ENCODE measurements around the gene FAM120B.

Gene FAM120B

DNA sequence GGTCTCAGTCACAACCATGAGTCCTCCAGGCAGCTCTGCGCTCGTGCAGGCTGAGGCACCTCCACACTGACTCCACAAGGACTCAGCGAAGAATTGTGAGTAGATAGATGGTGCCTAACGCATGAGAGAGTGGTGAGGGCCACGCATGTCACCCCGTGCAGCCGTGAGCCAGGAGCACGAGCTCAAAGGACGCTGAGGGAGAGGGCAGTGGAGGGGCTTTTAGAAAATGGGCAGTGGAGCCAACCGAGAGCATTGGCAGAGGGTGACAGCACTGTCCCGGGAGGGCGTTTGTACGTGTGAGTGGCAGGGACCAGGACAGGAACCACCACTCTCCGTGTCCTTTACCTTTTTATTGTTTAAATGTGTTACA lies 141.0 kb downstream of the FAM120B start:
- no peaks in the 10 kb centered on the region for H3K36me3 Mint-ChIP-seq (ENCODE audit: low read depth)
- H3K4me1 Mint-ChIP-seq (ENCODE audit: low read depth): no peaks in the 10 kb centered on the region
- no peak for DNase-seq (ENCODE audit: low spot score)
- no peaks in the 10 kb centered on the region for H3K9me3 Mint-ChIP-seq
- no peaks in the 10 kb centered on the region for H3K27me3 Mint-ChIP-seq (ENCODE audit: low read depth)
- H3K4me3 Mint-ChIP-seq: no peak overlapping the region
- H3K27ac Mint-ChIP-seq: no peak overlapping the region

GRCh38 chr6:170448317-170448716 lies 141.8 kb downstream of the FAM120B start:
- Mint-ChIP-seq H3K27ac (no peak overlapping the region), H3K4me3 (no peak overlapping the region), H3K9me3 (no peaks in the 10 kb centered on the region), H3K27me3 (ENCODE audit: low read depth) (no peaks in the 10 kb centered on the region), H3K36me3 (ENCODE audit: low read depth) (no peaks in the 10 kb centered on the region), H3K4me1 (ENCODE audit: low read depth) (no peaks in the 10 kb centered on the region)
- DNase-seq (ENCODE audit: low spot score): no peak

GRCh38 chr6:170448751-170449630 lies 142.4 kb downstream of the FAM120B start:
- Mint-ChIP-seq H3K27ac (no peak overlapping the region), H3K36me3 (ENCODE audit: low read depth) (no peaks in the 10 kb centered on the region), H3K4me3 (no peak overlapping the region), H3K4me1 (ENCODE audit: low read depth) (no peaks in the 10 kb centered on the region), H3K27me3 (ENCODE audit: low read depth) (no peaks in the 10 kb centered on the region), H3K9me3 (no peaks in the 10 kb centered on the region)
- no peak for DNase-seq (ENCODE audit: low spot score)

GRCh38 chr6:170449835-170450753 lies 143.5 kb downstream of the FAM120B start:
- no peaks in the 10 kb centered on the region for H3K27me3 Mint-ChIP-seq (ENCODE audit: low read depth)
- H3K4me1 Mint-ChIP-seq (ENCODE audit: low read depth): peaks cover 3% of the 10 kb centered on the region
- H3K36me3 Mint-ChIP-seq (ENCODE audit: low read depth): no peaks in the 10 kb centered on the region
- no peak for DNase-seq (ENCODE audit: low spot score)
- no peak overlapping the region for H3K27ac Mint-ChIP-seq
- no peak overlapping the region for H3K4me3 Mint-ChIP-seq
- H3K9me3 Mint-ChIP-seq: no peaks in the 10 kb centered on the region

DNA sequence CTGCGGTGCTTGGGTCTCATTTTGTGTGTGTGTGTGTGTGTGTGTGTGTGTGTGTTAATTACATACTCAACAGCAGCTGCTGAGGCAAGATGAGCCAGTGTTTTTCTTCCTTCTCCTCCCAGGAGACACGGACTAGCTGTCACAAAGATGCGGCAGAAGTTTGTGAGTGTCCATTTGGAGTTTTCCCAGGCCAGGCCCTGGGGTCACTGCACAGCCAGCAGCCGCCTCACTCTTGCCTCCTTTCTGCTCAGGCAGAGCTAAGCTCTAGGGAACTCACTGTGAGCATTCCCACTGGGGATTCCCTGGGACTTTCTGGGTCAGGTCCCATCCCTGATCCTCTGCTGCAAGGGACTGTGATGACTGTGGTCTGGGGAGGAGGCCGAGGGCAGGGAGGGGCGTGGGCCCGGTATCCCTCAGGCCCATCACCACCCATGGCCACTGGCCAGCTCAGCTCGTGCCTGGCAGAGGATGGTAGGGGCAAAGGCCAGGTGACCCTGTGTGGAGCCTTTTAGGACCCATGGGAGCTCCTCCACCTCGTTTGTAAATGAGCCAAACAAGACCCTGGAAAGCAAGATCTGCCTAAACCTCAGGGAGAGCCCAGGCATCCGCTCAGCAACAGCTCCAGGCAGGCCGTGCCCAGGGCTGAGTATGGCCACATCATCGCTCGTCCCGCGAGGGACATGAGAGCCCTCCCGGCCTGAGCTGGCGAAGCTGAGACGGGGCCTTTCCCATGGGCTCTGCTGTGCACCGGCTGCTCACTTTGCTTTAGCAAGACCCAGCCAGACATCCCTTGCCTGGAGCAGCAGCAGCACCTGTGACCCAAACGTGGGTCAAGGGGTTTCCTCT lies 144.6 kb downstream of the FAM120B start:
- no peaks in the 10 kb centered on the region for H3K27me3 Mint-ChIP-seq (ENCODE audit: low read depth)
- H3K4me1 Mint-ChIP-seq (ENCODE audit: low read depth): peaks cover 3% of the 10 kb centered on the region
- H3K9me3 Mint-ChIP-seq: no peaks in the 10 kb centered on the region
- H3K4me3 Mint-ChIP-seq: no peak overlapping the region
- H3K27ac Mint-ChIP-seq: no peak overlapping the region
- no peaks in the 10 kb centered on the region for H3K36me3 Mint-ChIP-seq (ENCODE audit: low read depth)
- no peak for DNase-seq (ENCODE audit: low spot score)

- Mint-ChIP-seq H3K27ac (no peak overlapping the region), H3K4me3 (no peak overlapping the region)
Measured at GRCh38 chr6:170451762-170452651, 145.4 kb downstream of the FAM120B start.

GRCh38 chr6:170452767-170453545 lies 146.4 kb downstream of the FAM120B start:
- Mint-ChIP-seq H3K4me3 (no peak overlapping the region), H3K4me1 (ENCODE audit: low read depth) (peaks cover 3% of the 10 kb centered on the region), H3K9me3 (no peaks in the 10 kb centered on the region), H3K27ac (no peak overlapping the region), H3K27me3 (ENCODE audit: low read depth) (no peaks in the 10 kb centered on the region), H3K36me3 (ENCODE audit: low read depth) (no peaks in the 10 kb centered on the region)
- no peak for DNase-seq (ENCODE audit: low spot score)

More at GRCh38 chr6:170451762-170452651, 145.4 kb downstream of the FAM120B start:
- Mint-ChIP-seq H3K36me3 (ENCODE audit: low read depth) (no peaks in the 10 kb centered on the region), H3K9me3 (no peaks in the 10 kb centered on the region), H3K4me1 (ENCODE audit: low read depth) (peaks cover 3% of the 10 kb centered on the region), H3K27me3 (ENCODE audit: low read depth) (no peaks in the 10 kb centered on the region)
- DNase-seq (ENCODE audit: low spot score): no peak

- Mint-ChIP-seq H3K27ac (no peak overlapping the region), H3K4me1 (ENCODE audit: low read depth) (peaks cover 3% of the 10 kb centered on the region), H3K9me3 (no peaks in the 10 kb centered on the region), H3K4me3 (no peak overlapping the region), H3K36me3 (ENCODE audit: low read depth) (no peaks in the 10 kb centered on the region), H3K27me3 (ENCODE audit: low read depth) (no peaks in the 10 kb centered on the region)
- no peak for DNase-seq (ENCODE audit: low spot score)
Measured at GRCh38 chr6:170453586-170454511, 147.3 kb downstream of the FAM120B start.

DNA sequence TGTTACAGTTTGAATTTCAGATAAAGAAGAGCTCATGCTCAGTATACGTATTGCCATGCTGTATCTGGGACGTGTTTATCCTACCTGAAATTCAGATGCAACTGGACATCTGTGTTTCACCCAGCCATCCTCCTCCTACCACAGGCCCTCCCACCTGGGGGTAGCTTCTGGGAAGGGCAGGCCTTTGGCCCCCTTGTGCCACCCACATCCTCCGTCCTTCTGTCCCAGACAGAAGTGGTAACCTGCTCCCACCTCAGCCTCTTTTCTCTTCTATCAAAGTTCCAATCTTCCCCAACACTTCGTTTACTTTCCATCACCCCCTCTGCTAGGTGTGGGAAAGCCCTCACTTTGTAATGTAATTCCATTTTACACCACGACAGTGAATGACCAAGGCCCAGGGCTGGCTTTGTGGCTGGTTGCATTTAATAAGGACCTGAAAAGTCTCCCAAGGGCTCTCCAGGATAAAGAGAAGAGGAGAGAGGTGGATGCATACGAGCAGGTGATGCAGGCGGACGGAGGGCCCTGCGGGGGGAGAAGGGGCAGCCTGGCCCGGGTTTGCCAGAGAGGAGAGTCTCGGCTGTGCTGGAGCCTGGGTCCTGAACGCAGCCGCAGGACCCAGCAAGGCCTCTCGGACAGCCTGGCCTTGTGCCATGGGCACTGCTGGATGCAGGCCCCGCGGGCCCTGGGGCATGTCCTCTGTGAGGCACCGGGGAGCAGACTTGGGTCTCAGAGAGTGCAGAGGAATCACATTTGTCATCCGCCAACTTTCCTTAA lies 148.1 kb downstream of the FAM120B start:
- Mint-ChIP-seq H3K4me1 (ENCODE audit: low read depth) (peaks cover 7% of the 10 kb centered on the region), H3K27ac (no peak overlapping the region), H3K27me3 (ENCODE audit: low read depth) (no peaks in the 10 kb centered on the region), H3K4me3 (no peak overlapping the region), H3K36me3 (ENCODE audit: low read depth) (no peaks in the 10 kb centered on the region), H3K9me3 (no peaks in the 10 kb centered on the region)
- no peak for DNase-seq (ENCODE audit: low spot score)

DNA sequence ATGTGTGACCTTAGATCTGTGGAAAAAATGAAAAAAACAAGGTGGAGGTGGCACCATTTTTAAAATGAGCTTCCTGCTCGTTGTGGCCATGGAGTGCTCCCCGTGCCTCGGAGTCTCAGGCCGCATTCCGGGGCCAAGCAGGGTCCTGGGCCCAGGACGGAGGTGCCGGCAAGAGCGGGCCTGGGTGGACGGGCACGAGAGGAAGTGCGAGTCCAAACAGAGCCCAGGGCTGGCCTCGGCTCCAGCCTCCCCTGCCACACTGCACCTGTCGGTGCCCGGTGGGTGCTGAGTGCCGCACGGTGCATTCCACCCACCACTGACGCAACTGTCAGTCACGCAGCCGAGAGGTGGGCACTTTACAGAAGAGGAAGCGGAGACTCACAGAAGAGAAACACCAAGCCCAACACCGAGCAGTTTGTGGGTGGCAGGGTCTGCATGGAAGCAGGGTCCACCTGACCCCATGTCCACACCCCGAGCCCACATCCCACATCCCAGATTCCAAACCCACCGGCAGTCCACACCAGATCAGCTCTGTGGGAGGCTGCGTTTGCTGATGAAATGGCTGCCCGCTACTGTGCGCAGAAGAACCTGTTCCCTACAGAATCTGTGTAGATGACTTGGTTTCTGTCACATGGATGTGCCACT lies 148.9 kb downstream of the FAM120B start:
- H3K9me3 Mint-ChIP-seq: no peaks in the 10 kb centered on the region
- no peak overlapping the region for H3K27ac Mint-ChIP-seq
- no peaks in the 10 kb centered on the region for H3K36me3 Mint-ChIP-seq (ENCODE audit: low read depth)
- H3K4me3 Mint-ChIP-seq: no peak overlapping the region
- H3K4me1 Mint-ChIP-seq (ENCODE audit: low read depth): peaks cover 10% of the 10 kb centered on the region
- no peak for DNase-seq (ENCODE audit: low spot score)
- H3K27me3 Mint-ChIP-seq (ENCODE audit: low read depth): peaks cover 2% of the 10 kb centered on the region

GRCh38 chr6:170456334-170456733 lies 149.8 kb downstream of the FAM120B start:
- no peak for DNase-seq (ENCODE audit: low spot score)
- H3K27me3 Mint-ChIP-seq (ENCODE audit: low read depth): peaks cover 2% of the 10 kb centered on the region
- H3K4me3 Mint-ChIP-seq: no peak overlapping the region
- H3K36me3 Mint-ChIP-seq (ENCODE audit: low read depth): no peaks in the 10 kb centered on the region
- no peaks in the 10 kb centered on the region for H3K9me3 Mint-ChIP-seq
- peaks cover 10% of the 10 kb centered on the region for H3K4me1 Mint-ChIP-seq (ENCODE audit: low read depth)
- H3K27ac Mint-ChIP-seq: no peak overlapping the region

Measured in T-helper 2 cell treated with Interferon-gamma antibody and Interleukin-4, amounts not matched to agents 5 μg/mL and 100 μg/mL, for 36 hours (primary cell).